ENCODE data around the gene MAP2K2.

Gene MAP2K2

DNA sequence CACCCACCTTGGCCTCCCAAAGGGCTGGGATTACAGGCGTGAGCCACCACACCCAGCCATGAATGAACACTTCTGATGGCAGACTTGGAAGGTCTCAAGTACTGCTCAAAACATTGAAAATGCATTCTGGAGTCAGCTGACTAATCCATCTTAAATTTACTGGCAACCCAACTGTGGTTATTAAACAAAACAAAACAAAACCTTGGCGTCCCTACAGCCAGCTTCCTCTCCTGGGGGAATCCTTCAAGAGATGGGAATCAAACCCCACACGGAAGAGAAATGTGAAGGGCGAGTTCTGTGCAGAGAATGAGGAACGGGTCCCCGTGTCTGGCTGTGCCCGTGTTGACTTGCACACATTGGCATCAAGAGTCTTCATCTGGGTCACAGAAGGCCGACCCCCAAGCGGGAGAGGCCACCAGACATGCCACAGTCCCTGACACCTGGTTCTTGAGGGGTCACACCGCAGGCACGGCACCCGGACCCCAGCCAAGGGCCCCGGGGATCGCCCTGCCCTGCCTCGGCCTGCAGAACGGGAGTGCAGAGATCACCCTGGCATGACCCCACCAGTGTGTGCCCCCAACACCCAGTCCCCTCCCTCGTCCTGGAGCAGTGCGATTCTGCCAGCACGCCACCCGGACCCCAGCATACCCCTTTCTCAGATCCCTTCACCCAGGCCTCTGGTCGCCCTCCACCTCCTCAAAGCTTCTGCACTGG lies 3.2 kb downstream of the MAP2K2 start:
- H3K27me3 ChIP-seq (ENCODE audit: low read depth), result no peaks in the 10 kb centered on the region
- DNase-seq (ENCODE audit: low spot score in 2 of 2), result no peak
- peaks cover 21% of the 10 kb centered on the region for H3K36me3 ChIP-seq (replicated peaks)
- no peak overlapping the region for H3K4me3 ChIP-seq
- no peaks in the 10 kb centered on the region for H3K9me3 ChIP-seq
- H3K4me1 ChIP-seq, result peaks cover 10% of the 10 kb centered on the region
- in situ Hi-C loops (cut with MboI; ENCODE audit: low sequenced_read_pairs), result no loop called here

DNA sequence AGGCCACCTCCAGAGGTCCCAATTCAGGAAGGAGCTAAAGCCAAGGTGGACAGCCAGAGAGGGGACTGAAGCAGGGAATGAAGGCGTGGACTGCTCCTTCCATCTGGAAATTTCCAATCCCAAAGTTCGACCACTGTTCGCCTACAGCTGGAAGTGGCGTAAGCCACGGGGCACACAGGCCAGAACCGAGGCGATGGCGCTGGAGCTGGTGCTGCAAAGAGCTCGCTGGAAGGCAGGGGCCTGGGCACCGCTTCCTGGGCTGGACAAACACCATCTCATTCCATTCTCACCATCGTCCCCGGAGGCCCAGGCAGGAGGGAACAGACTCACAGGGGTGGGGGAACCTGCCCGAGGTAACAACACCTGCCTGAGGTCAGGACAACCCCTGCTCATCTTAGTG lies 4.2 kb downstream of the MAP2K2 start:
- Histone ChIP-seq H3K27me3 (ENCODE audit: low read depth) (no peaks in the 10 kb centered on the region), H3K36me3 (replicated peaks) (peaks cover 29% of the 10 kb centered on the region), H3K9me3 (no peaks in the 10 kb centered on the region), H3K4me1 (peaks cover 10% of the 10 kb centered on the region), H3K4me3 (no peak overlapping the region)
- DNase-seq (ENCODE audit: low spot score in 2 of 2), result no peak
- in situ Hi-C loops (cut with MboI; ENCODE audit: low sequenced_read_pairs), result no loop called here

DNA sequence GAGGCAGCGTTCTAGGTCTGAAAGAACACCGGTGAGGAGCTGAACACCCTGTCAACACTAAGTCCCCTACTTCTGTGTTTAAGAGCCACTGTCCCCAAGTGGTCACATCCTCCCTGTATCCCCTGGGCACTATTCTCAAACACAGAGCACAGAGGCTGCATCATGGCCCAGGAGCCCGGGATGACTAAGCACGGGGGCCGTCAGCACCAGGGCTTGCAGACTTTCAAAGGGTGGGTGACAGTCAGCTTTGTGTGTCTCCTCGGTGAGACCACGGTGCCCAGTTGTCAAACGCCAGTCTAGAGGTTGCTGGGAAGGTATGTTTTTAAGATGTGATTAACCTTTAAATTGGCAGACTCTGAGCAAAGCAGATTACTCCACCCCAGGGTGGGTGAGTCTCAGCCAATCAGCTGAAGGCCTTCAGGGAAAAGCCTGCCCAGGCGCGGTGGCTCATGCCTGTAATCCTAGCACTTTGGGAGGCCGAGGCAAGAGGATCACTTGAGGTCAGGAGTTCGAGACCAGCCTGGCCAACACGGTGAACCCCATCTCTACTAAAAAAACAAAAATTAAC lies 8.0 kb downstream of the MAP2K2 start:
- in situ Hi-C loops (cut with MboI; ENCODE audit: low sequenced_read_pairs), result no loop called here
- Histone ChIP-seq H3K4me1 (no peaks in the 10 kb centered on the region), H3K4me3 (no peak overlapping the region), H3K27me3 (ENCODE audit: low read depth) (no peaks in the 10 kb centered on the region), H3K36me3 (replicated peaks) (peaks cover 50% of the 10 kb centered on the region), H3K9me3 (no peaks in the 10 kb centered on the region)
- no peak for DNase-seq (ENCODE audit: low spot score in 2 of 2)

DNA sequence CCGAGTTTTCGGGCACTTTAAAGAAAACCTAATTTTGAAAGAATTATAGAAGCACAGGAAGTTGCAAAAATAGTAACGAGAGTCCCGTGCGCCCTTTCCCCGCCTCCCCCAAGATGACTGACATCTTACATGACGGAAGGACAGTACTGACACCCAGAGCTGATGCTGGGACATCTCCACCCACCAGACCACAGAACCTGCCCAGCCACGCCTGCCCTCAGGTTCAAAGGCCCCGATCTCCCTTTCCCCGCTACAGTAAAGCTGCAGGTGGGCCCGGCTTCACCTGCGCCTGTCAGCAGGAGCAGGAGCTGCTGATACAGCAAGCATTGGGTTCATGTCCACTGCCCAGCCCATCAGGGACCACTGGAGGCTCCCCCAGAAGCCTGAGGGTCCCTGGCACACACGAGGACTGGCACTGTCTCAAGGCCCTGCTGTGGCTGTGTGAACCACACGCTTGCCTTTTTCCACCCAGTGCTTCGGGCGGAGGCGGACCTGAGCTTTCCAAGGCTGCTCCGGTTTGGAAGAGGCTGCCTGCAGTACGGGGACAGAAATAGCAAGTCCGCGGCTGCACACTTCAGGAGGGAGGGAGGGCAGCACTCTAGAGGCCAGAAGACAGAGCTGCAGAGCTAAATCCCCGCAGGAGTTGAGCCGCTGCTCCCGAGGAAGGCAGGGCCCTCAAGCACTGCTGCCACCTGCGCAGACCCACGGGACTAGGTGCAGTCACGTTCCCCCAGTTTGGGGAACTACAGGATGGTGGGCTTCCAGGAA lies 8.7 kb downstream of the MAP2K2 start:
- Histone ChIP-seq H3K36me3 (replicated peaks) (peaks cover 54% of the 10 kb centered on the region), H3K27me3 (ENCODE audit: low read depth) (no peaks in the 10 kb centered on the region), H3K9me3 (no peaks in the 10 kb centered on the region), H3K4me3 (no peak overlapping the region), H3K4me1 (no peaks in the 10 kb centered on the region)
- DNase-seq (ENCODE audit: low spot score in 2 of 2), result no peak
- in situ Hi-C loops (cut with MboI; ENCODE audit: low sequenced_read_pairs), result no loop called here

DNA sequence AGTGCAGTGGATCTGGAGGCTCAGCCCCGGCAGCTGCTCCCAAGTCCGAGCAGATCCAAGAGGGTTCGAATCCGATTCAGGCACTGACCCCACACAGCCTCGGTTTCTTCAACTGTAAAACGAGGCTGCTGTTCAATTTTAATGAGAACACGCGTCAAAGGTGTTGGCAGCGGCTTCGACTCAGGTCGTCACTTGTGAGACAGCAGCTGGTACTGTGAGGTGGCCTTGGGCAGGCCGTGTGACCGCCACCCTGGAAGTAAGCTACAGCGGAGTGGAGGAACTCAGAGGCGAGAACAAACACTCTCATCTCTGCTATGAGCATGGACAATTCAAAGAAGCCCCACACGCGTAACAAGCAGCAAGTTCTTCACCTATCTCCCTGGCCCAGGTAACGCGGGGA lies 9.7 kb downstream of the MAP2K2 start:
- no peaks in the 10 kb centered on the region for H3K4me1 ChIP-seq
- H3K9me3 ChIP-seq, result no peaks in the 10 kb centered on the region
- DNase-seq (ENCODE audit: low spot score in 2 of 2), result no peak
- H3K36me3 ChIP-seq (replicated peaks), result peaks cover 64% of the 10 kb centered on the region
- H3K4me3 ChIP-seq, result no peak overlapping the region
- H3K27me3 ChIP-seq (ENCODE audit: low read depth), result no peaks in the 10 kb centered on the region
- in situ Hi-C loops (cut with MboI; ENCODE audit: low sequenced_read_pairs), result no loop called here

DNA sequence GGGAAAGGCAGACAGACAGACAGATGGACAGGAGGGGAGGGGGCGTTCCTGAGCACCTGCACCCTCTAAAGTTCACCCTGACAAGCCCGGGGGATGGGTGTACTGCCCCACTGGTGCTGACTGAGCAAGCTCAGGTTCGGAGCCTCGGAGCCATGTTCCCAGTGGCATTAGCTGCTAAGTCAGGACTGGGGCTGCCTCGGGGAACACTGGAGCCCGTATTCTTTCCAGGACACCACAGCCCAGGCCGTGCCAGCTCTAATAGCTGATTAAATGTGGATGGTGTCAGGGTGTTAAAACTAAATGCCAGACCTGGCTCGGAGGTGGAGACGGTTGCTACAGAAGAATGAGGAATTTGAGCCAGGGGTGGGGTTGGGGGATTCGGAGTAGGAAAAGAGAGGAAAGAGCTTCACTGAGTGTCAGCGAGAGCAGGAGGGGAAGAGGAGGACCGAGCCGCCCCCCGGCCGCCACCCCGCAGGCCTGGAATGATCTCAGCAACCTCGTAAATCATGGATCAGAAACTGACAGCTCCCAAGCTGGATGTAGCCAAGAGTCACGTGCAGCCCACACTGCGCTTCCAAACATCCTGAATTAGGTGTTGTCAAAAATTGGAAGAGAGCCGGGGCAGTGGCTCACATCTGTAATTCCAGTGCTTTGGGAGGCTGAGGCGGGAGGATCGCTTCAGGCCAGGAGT lies 10.4 kb downstream of the MAP2K2 start:
- in situ Hi-C loops (cut with MboI; ENCODE audit: low sequenced_read_pairs), result no loop called here
- Histone ChIP-seq H3K36me3 (replicated peaks) (peaks cover 70% of the 10 kb centered on the region), H3K4me1 (no peaks in the 10 kb centered on the region), H3K4me3 (no peak overlapping the region), H3K27me3 (ENCODE audit: low read depth) (no peaks in the 10 kb centered on the region), H3K9me3 (no peaks in the 10 kb centered on the region)
- DNase-seq (ENCODE audit: low spot score in 2 of 2), result no peak

DNA sequence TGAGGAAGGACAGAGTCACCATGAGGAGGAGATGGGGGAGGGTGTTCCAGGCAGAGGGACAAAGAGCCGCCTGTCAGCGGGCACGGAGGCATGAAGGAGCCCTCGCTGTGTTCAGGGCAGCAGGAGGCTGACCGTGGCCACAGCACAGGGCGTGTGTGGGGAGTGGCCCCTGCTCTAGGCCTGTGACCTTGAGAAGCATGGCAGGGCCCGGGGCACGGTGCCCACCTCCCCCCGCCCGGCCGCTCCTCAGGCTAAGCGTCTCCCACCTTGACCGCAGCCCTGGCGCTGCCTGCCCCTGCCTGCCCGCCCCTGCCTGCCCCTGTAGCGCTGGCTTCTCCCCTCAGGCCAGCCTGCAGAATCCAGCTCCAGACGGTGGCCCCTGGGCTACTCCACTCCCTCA lies 11.6 kb downstream of the MAP2K2 start:
- peaks cover 75% of the 10 kb centered on the region for H3K36me3 ChIP-seq (replicated peaks)
- in situ Hi-C loops (cut with MboI; ENCODE audit: low sequenced_read_pairs), result no loop called here
- no peaks in the 10 kb centered on the region for H3K4me1 ChIP-seq
- H3K27me3 ChIP-seq (ENCODE audit: low read depth), result no peaks in the 10 kb centered on the region
- H3K4me3 ChIP-seq, result no peak overlapping the region
- no peaks in the 10 kb centered on the region for H3K9me3 ChIP-seq
- no peak for DNase-seq (ENCODE audit: low spot score in 2 of 2)

DNA sequence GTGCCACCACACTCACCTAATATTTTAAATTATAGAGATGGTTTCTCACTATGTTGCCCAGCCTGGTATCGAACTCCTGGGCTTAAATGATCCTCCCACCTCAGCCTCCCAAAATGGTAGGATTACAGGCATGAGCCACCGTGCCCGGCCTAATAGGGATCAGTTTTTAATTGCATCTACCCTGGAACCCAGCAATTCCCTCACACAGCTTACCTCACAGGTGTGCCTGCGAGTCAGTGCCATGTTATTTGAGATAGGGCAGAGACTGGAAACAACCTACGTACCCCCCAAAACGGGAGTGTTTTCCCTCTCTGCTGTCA lies 14.3 kb downstream of the MAP2K2 start:
- H3K9me3 ChIP-seq, result no peaks in the 10 kb centered on the region
- no peaks in the 10 kb centered on the region for H3K27me3 ChIP-seq (ENCODE audit: low read depth)
- H3K4me1 ChIP-seq, result no peaks in the 10 kb centered on the region
- H3K36me3 ChIP-seq (replicated peaks), result peaks cover 68% of the 10 kb centered on the region
- DNase-seq (ENCODE audit: low spot score in 2 of 2), result no peak
- H3K4me3 ChIP-seq, result no peak overlapping the region
- in situ Hi-C loops (cut with MboI; ENCODE audit: low sequenced_read_pairs), result no loop called here

DNA sequence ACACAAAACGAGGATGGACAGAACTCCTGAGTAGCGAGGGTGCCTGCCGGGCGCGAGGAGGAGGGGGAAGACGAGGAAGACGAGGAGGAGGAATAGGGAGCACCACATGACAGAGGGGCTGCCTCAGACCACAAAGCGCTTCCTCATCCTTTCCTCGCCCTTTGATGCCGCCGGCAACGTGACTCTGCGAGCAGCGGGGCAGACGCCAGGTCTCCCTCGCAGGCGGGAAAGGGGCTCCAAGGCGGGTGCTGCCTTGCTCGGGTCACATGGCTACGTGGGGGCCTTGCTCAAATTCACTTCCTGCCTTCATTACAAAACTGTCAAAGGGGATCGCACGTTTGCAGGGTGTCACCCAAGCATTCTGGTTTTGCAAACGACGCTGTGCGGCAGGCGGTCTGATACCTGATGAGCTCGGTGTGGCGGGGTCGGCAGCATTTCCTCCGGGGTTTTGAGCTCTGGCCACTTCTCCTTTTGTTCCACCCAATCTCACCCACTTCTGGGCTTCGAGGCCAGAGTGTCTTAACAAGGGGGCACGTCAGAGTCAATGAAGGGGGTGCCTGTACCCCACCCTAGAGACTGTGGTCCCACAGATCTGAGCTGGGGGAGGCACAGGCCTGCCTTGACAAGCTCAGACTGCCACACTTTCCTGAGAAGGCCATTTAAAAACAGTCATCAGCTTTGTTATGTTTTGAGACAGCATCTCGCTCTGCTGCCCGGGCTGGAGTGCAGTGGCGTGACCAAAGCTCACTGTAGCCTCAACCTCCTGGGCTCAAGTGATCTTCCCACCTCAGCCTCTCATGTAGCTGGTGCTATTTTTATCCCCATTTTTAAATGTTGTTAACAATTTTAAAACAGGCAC lies 14.9 kb downstream of the MAP2K2 start:
- DNase-seq (ENCODE audit: low spot score in 2 of 2), result no peak
- in situ Hi-C loops (cut with MboI; ENCODE audit: low sequenced_read_pairs), result no loop called here
- H3K9me3 ChIP-seq, result no peaks in the 10 kb centered on the region
- no peak overlapping the region for H3K4me3 ChIP-seq
- peaks cover 63% of the 10 kb centered on the region for H3K36me3 ChIP-seq (replicated peaks)
- no peaks in the 10 kb centered on the region for H3K4me1 ChIP-seq
- no peaks in the 10 kb centered on the region for H3K27me3 ChIP-seq (ENCODE audit: low read depth)

DNA sequence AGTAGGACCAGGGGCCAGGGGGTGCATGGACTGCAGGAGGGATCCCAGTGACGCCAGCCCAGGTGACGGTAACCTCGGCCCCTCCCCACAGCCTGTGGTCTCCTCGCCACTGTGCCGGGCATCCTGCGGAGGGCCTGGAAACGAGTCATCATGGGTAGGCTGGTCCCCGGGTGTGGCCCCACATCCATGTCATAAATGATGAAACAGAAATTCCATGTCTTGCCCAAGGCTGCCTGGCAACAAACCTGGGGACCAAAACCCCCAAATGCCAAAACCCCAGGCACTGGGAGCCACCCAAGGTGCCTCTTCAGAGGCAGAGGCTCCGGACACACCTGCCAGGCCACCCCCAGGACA lies 20.9 kb downstream of the MAP2K2 start:
- in situ Hi-C loops (cut with MboI; ENCODE audit: low sequenced_read_pairs), result no loop called here
- DNase-seq (ENCODE audit: low spot score in 2 of 2), result no peak
- Histone ChIP-seq H3K9me3 (no peaks in the 10 kb centered on the region), H3K4me1 (no peaks in the 10 kb centered on the region), H3K4me3 (no peak overlapping the region), H3K36me3 (replicated peaks) (peaks cover 54% of the 10 kb centered on the region), H3K27me3 (ENCODE audit: low read depth) (no peaks in the 10 kb centered on the region)

DNA sequence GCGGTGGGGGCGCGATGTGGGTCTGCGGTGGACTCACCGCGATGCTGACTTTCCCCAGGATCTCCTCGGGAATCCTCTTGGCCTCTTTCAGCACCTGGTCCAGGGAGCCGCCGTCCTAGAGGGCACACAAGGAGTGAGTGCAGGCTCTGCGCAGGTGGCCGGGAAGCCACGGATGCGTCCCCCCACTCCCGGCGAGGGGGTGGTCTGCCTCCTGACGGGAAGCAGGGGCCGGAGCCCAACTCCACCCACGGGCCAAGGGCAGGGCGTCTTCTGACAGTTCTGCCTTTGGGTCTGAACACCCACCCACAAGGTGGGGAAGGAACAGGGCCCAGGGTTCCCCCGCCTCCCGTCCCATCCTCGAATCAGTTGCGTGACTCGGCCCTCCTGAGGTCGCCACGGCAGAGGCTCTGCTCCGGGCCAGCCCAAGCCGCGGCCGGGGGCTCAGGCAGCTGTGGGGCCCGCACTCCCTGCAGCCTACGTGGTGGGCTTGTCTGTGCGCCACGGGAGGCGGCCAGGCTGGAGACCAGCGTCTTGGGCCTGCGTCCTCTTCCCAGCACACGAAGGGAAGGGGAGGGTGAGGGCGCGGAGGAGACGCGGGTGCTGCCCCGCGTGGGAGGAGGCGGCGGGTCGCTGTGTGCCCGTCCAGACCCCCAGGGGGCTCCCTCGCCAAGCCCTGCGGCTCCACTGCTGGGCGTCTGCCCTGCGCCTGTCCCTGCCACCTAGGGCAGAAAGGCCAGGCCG lies 21.4 kb downstream of the MAP2K2 start:
- H3K36me3 ChIP-seq (replicated peaks), result peaks cover 48% of the 10 kb centered on the region

DNA sequence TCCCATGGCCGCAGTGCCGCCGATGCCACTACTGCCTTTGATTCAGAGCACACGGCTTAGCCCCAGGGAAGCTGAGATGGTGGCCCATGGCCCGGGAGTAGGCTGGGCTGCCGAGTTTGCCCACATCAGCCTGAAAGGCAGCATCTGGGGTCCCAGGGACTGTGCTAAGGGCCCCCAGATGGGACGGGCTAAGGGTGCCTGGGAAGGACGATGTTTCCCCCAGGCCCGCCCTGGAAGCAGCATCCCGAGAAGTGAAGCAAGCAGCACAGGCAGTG lies 22.5 kb downstream of the MAP2K2 start:
- in situ Hi-C loops (cut with MboI; ENCODE audit: low sequenced_read_pairs), result no loop called here

More for the DNA sequence above, 21.4 kb downstream of the MAP2K2 start:
- Histone ChIP-seq H3K9me3 (no peaks in the 10 kb centered on the region), H3K4me3 (no peak overlapping the region), H3K4me1 (no peaks in the 10 kb centered on the region), H3K27me3 (ENCODE audit: low read depth) (no peaks in the 10 kb centered on the region)
- in situ Hi-C loops (cut with MboI; ENCODE audit: low sequenced_read_pairs), result no loop called here
- no peak for DNase-seq (ENCODE audit: low spot score in 2 of 2)

More for the DNA sequence above, 22.5 kb downstream of the MAP2K2 start:
- Histone ChIP-seq H3K9me3 (no peaks in the 10 kb centered on the region), H3K36me3 (replicated peaks) (peaks cover 42% of the 10 kb centered on the region), H3K27me3 (ENCODE audit: low read depth) (no peaks in the 10 kb centered on the region), H3K4me1 (no peaks in the 10 kb centered on the region), H3K4me3 (no peak overlapping the region)
- no peak for DNase-seq (ENCODE audit: low spot score in 2 of 2)
